Stimulated activated CD4-positive, alpha-beta T cell treated with anti-CD3 and anti-CD28 coated beads, Interleukin-15, amount 100 ng/mL, for 24 hours (primary cell): ENCODE results near the gene FAM186B.
A peak's percentile ranks its signal among the peaks of the same experiment; 100 is the strongest.

Experiments
- DNase-seq: peaks from one replicate; pipeline ENCODE4 v3.0.0-alpha.2; 2020

The FAM186B gene

GRCh38 chr12:49537752-49538509 lies 67.5 kb downstream of the FAM186B start:
- peak; percentile 56 for DNase-seq
